Choroid plexus epithelial cell (primary cell): Measurements from ENCODE around the gene CWF19L1.

Source experiments
- DNase-seq: peaks from one replicate; pipeline ENCODE4 v3.0.0-alpha.2; 2010; ENCODE audit warnings: low read depth
- H3K4me3 ChIP-seq: 2 replicates; pipeline ENCODE4 v1.5.1; 2011; ENCODE audit warnings: low read depth, mild to moderate bottlenecking, control low read depth, low read length, moderate library complexity
- TF ChIP-seq, protein P1 (sequence below): conservative IDR thresholded peaks from 2 replicates; pipeline ENCODE4 v1.5.1; 2011; ENCODE audit warnings: low read depth, mild to moderate bottlenecking, control low read depth, inconsistent platforms, low read length, moderate library complexity

The CWF19L1 gene

GRCh38 chr10:100253041-100253440, 14.4 kb downstream of the CWF19L1 start:
- TF ChIP-seq, protein P1, sequence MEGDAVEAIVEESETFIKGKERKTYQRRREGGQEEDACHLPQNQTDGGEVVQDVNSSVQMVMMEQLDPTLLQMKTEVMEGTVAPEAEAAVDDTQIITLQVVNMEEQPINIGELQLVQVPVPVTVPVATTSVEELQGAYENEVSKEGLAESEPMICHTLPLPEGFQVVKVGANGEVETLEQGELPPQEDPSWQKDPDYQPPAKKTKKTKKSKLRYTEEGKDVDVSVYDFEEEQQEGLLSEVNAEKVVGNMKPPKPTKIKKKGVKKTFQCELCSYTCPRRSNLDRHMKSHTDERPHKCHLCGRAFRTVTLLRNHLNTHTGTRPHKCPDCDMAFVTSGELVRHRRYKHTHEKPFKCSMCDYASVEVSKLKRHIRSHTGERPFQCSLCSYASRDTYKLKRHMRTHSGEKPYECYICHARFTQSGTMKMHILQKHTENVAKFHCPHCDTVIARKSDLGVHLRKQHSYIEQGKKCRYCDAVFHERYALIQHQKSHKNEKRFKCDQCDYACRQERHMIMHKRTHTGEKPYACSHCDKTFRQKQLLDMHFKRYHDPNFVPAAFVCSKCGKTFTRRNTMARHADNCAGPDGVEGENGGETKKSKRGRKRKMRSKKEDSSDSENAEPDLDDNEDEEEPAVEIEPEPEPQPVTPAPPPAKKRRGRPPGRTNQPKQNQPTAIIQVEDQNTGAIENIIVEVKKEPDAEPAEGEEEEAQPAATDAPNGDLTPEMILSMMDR: no peak
- no peak overlapping the region for H3K4me3 ChIP-seq
- DNase-seq: no peak

DNA sequence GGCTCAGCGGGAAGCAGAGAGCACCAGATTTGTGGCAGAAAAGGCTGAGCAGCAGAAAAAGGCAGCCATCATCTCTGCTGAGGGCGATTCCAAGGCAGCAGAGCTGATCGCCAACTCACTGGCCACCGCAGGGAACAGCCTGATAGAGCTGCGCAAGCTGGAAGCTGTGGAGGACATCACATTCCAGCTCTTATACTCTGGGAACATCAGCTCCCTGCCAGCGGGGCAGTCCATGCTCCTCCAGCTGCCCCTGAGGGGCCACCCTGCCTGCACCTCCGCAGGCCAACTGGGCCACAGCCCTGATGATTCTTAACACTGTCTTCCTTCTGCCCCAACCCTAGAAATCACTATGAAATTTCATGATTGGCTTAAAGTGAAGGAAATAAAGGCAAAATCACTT, 18.6 kb downstream of the CWF19L1 start:
- DNase-seq: no peak
- TF ChIP-seq, protein P1: no peak
- H3K4me3 ChIP-seq: no peak overlapping the region

DNA sequence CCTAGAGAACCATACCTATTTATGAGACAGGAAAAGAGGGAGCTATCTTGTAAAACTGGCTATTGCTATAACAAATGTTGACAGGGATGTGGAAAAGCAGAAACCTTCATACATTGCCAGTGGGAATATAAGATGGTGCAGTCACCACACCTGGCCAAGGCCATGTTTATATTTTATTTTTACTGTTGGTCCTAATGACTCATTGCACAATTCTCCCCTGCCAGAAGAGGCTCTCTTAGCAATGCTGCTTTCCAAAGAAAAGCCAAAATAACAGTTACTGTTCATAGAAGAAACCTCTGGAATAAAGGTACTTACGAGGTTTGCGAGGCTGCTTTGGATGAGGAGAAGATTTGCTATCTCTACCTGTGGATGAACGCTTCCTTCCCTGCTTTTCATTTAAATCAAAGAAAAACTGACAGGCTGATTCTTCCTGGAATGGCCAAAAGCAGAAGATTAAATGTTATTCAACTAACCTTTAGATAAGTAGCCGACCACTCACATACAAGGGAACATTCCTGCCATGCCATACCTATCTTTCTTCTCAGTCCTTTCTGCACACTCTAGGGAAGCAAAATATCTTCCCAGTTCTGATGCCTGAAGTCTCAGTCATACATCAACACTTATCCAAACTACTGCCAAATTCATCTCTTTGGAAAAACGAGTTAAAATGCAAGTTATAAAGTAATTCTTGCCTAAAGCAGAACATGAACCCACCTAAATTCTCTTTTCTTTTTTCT, 21.8 kb downstream of the CWF19L1 start:
- TF ChIP-seq, protein P1: no peak
- H3K4me3 ChIP-seq: no peak overlapping the region
- peak; percentile 67 for DNase-seq

DNA sequence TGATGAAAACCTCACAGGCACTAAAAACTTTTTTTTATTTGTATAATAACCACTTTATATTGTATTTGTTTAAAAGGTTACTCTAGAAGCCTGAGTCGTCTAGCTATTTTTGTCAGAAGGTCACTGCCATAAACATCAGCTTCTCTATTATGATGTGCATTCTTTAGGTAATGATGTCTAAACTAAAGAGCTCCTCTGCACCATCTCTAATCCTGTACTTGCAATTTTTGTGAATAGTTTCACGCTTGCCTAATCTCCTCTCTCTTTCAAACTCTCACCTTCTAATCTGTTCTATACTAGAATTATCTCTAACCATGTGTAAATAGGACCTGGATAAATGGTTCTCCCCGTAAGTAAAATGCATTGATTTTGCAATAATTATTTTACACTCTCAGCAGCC, 27.6 kb downstream of the CWF19L1 start:
- no peak for DNase-seq
- TF ChIP-seq, protein P1: no peak
- H3K4me3 ChIP-seq: no peak overlapping the region

DNA sequence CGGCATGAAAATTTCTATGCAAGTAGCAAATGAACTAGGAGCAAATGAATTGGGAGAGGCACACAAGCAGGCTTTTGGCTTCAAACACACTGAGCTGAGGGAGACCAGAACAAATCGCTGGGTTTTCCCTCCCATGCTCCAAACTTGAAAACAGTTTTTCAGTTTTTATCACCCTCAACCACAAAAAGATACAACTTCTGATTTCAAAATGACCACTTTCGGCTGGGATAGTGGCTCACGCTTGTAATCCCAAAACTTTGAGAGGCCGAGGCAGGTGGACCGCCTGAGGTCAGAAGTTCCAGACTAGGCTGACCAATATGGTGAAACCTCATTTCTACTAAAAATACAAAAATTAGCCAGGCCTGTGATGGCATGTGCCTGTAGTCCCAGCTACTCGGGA, 29.0 kb downstream of the CWF19L1 start:
- no peak for DNase-seq
- TF ChIP-seq, protein P1: no peak
- H3K4me3 ChIP-seq: no peak overlapping the region

DNA sequence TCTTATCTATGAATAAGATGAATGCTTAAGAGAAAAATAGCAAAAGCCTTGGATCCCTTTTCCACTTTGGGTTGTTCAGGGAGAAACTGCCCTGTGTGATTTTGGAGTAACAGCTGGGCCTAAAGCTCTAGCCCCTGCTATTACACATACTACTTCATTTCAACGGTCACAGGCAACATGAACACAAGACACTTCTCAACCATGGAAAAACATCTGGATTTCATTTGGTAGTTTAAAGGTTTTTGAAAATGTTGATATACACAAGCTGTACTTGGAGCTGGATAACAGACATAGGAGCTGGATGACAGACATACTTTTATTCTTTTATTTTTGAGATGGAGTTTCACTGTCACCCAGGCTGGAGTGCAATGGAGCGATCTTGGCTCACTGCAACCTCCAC, 35.3 kb downstream of the CWF19L1 start:
- no peak for DNase-seq
- TF ChIP-seq, protein P1: no peak

GRCh38 chr10:100229819-100230422, 37.5 kb downstream of the CWF19L1 start:
- peak overlapping the region; percentile 75 for H3K4me3 ChIP-seq
- no peak for DNase-seq
- TF ChIP-seq, protein P1: no peak

More for the DNA sequence above, 35.3 kb downstream of the CWF19L1 start:
- H3K4me3 ChIP-seq: no peak overlapping the region
